CD4-positive, alpha-beta T cell (primary cell): ENCODE measurements around the gene ATP8A2. TPM values are rescaled to one million over a fixed set of nuclear protein-coding genes. Genes with fewer than 3 reads are reported as not detected.

Experiments
- ATAC-seq: fragments of 200-7000 bp; cut with Tn5 transposase; one replicate; pipeline ENCODE4 v1.10.0; 2022; ENCODE audit warnings: mild to moderate bottlenecking; ENCODE audit not compliant: poor library complexity
- CTCF ChIA-PET: fragments of 350-600 bp; sonication (Branson Sonifier 250); formaldehyde crosslinking; loops from one replicate; lab custom pipeline; 2021; ENCODE audit warnings: antibody characterized with exemption, inconsistent platforms; lab: Charles Lee
- POLR2A ChIA-PET: fragments of 350-600 bp; sonication (Branson Sonifier 250); formaldehyde crosslinking; loops from one replicate; lab custom pipeline; 2021; ENCODE audit warnings: antibody characterized with exemption, inconsistent platforms; lab: Charles Lee
- DNase-seq, 14 experiments: peaks; one replicate each; pipeline ENCODE4 v3.0.0-alpha.2; 2013 to 2020; ENCODE audit warnings: mixed read lengths in 2 of 14
- H3K27ac ChIP-seq, 2 donors: one replicate each; pipeline versions ENCODE4 v1.5.1 to v1.7.0; 2013; ENCODE audit warnings: low read length in 2 of 2, low read depth in 1 of 2, mild to moderate bottlenecking in 1 of 2
- H3K27me3 ChIP-seq, 2 experiments: 1 replicate in 1 of 2; 2 replicates in 1 of 2; pipeline versions ENCODE4 v1.6.1 to v1.7.0; 2013; ENCODE audit warnings: low read length in 2 of 2, control low read depth in 1 of 2, mild to moderate bottlenecking in 1 of 2, moderate library complexity in 1 of 2; ENCODE audit not compliant: insufficient read depth in 2 of 2, control insufficient read depth in 1 of 2
- H3K36me3 ChIP-seq: one replicate; pipeline ENCODE4 v1.6.1; 2013; ENCODE audit warnings: low read length, control low read depth; ENCODE audit not compliant: insufficient read depth
- H3K4me1 ChIP-seq: one replicate; pipeline ENCODE4 v1.6.1; 2013; ENCODE audit warnings: low read length, control low read depth; ENCODE audit not compliant: insufficient read depth
- H3K4me3 ChIP-seq: one replicate; pipeline ENCODE4 v1.5.1; 2013; ENCODE audit warnings: mild to moderate bottlenecking, low read length, moderate library complexity
- H3K9me3 ChIP-seq, 2 experiments: 1 replicate in 1 of 2; 2 replicates in 1 of 2; pipeline versions ENCODE4 v1.6.1 to v1.7.0; 2013; ENCODE audit warnings: low read length in 2 of 2, mild to moderate bottlenecking in 2 of 2, control low read depth in 1 of 2, moderate library complexity in 1 of 2; ENCODE audit not compliant: control insufficient read depth in 1 of 2, insufficient read depth in 1 of 2
- H3K27ac Mint-ChIP-seq: one replicate; pipeline ENCODE4 v1.8.0; 2020; ENCODE audit warnings: mixed read lengths
- H3K27me3 Mint-ChIP-seq: one replicate; pipeline ENCODE4 v1.8.0; 2021; ENCODE audit warnings: mixed read lengths
- H3K36me3 Mint-ChIP-seq: one replicate; pipeline ENCODE4 v1.8.0; 2021; ENCODE audit warnings: low read depth, mixed read lengths
- H3K4me1 Mint-ChIP-seq: one replicate; pipeline ENCODE4 v1.8.0; 2021; ENCODE audit warnings: low read depth, mixed read lengths
- H3K4me3 Mint-ChIP-seq: one replicate; pipeline ENCODE4 v1.8.0; 2020; ENCODE audit warnings: mild to moderate bottlenecking, mixed read lengths
- H3K9me3 Mint-ChIP-seq: one replicate; pipeline ENCODE4 v1.8.0; 2020; ENCODE audit warnings: mixed read lengths
- CTCF ChIP-seq: fragments of 200-600 bp; IDR thresholded peaks from one replicate; pipeline ENCODE4 v1.8.0; 2022; ENCODE audit warnings: antibody characterized with exemption, mild to moderate bottlenecking
- intact Hi-C, 2 experiments: fragments of 100-400 bp; cut with DNase I in 1 of 2; cut with micrococcal nuclease in 1 of 2; formaldehyde crosslinking; loops; one replicate each; pipeline versions ENCODE4 v1.15.1 to v1.9.0; 2023 to 2025; cut with DNase I, micrococcal nuclease
- total RNA-seq, 174 experiments: library from RNA in 2 of 174; stranded (reverse) in 2 of 174; gene quantifications; one replicate each; pipeline ENCODE4 v1.2.3 and lab custom pipeline; 2021 to 2026

The ATP8A2 gene
- total RNA-seq, 2 experiments from 2014 or later: 0.22 to 0.36 TPM

- H3K4me1 ChIP-seq: no peaks in the 10 kb centered on the region
- H3K36me3 ChIP-seq: no peaks in the 10 kb centered on the region
- Mint-ChIP-seq H3K27me3 (peaks cover 10% of the 10 kb centered on the region), H3K4me3 (no peak overlapping the region), H3K9me3 (no peaks in the 10 kb centered on the region), H3K27ac (no peak overlapping the region), H3K4me1 (no peaks in the 10 kb centered on the region), H3K36me3 (no peaks in the 10 kb centered on the region)
- ChIA-PET CTCF (no interaction called here), POLR2A (no interaction called here)
- DNase-seq (no peak), ATAC-seq (no peak)
- no peak for TF ChIP-seq CTCF
- intact Hi-C loops: no loop called here
- H3K27ac ChIP-seq: no peak overlapping the region
- no peaks in the 10 kb centered on the region for H3K27me3 ChIP-seq
- no peak overlapping the region for H3K4me3 ChIP-seq
- H3K9me3 ChIP-seq: no peaks in the 10 kb centered on the region
Observed at GRCh38 chr13:25715760-25716159, 344.0 kb downstream of the ATP8A2 start.

DNA sequence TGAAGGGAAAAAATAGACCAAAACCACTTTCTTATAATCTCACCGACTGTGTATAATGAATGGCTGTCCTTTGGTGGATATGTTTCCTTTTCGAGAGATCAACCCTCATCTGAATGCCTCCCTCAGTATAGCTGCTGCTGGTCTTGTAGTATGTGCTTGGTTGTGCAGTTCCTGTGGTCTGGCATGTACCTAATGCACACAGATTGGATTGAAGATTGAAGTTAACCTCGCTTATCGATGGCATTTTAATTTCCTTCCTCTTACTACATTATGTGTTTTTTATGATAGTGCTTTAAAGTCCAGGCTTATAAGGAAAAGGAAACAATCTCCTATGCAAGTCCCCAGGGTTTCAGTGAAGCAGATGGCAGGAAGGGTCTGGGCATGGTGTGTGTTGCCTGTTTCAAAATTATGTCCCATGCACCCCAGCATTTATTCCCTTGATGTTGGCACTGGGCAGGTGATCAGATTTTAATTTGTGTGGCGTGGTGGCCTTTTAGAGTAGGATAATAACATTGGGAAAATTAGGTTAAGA lies 346.0 kb downstream of the ATP8A2 start:
- DNase-seq (no peak), ATAC-seq (no peak)
- no peak for TF ChIP-seq CTCF
- POLR2A ChIA-PET: no interaction called here
- H3K36me3 Mint-ChIP-seq: no peaks in the 10 kb centered on the region
- H3K27me3 Mint-ChIP-seq: peaks cover 16% of the 10 kb centered on the region
- Histone ChIP-seq H3K4me3 (no peak overlapping the region), H3K9me3 (no peaks in the 10 kb centered on the region), H3K27me3 (no peaks in the 10 kb centered on the region), H3K36me3 (no peaks in the 10 kb centered on the region), H3K27ac (no peak overlapping the region), H3K4me1 (no peaks in the 10 kb centered on the region)
- intact Hi-C loops: no loop called here
- no peaks in the 10 kb centered on the region for H3K4me1 Mint-ChIP-seq
- no peak overlapping the region for H3K27ac Mint-ChIP-seq
- CTCF ChIA-PET: no interaction called here
- H3K9me3 Mint-ChIP-seq: no peaks in the 10 kb centered on the region
- no peak overlapping the region for H3K4me3 Mint-ChIP-seq

DNA sequence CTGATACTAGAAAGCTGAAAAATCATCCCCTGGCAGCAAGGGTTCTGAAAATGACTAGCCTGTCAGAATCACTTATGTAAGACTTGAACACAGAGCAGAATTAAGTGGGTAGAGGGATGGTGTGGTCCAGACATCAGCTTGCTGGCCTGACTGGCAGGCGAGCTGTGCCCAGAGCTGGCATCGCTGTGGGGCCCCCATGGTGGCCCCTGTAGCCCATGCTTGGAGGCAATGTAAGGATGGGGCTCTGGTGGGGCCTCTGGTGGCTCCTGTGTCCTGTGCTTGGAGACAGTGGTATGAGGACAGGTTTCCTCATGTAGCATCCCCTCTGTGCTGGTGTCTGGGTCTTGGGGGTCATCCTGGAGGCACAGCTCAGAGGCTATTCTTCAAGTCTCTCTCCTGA lies 347.9 kb downstream of the ATP8A2 start:
- CTCF ChIA-PET: interaction anchor here (0.7 kb wide), 1 partner anchor 43 kb away, joined by 3 read pairs; no protein-coding TSS in a partner anchor
- ATAC-seq: no peak
- no peak overlapping the region for H3K4me3 ChIP-seq
- H3K27ac ChIP-seq: no peak overlapping the region
- Mint-ChIP-seq H3K9me3 (no peaks in the 10 kb centered on the region), H3K4me1 (no peaks in the 10 kb centered on the region), H3K36me3 (no peaks in the 10 kb centered on the region), H3K4me3 (no peak overlapping the region), H3K27me3 (peaks cover 16% of the 10 kb centered on the region), H3K27ac (no peak overlapping the region)
- no peak for TF ChIP-seq CTCF
- no peaks in the 10 kb centered on the region for H3K9me3 ChIP-seq
- intact Hi-C loops: no loop called here
- no peaks in the 10 kb centered on the region for H3K27me3 ChIP-seq
- POLR2A ChIA-PET: interaction anchor here (0.6 kb wide), 1 partner anchor 43 kb away, joined by 3 read pairs; no protein-coding TSS in a partner anchor
- DNase-seq: no peak
- no peaks in the 10 kb centered on the region for H3K4me1 ChIP-seq
- no peaks in the 10 kb centered on the region for H3K36me3 ChIP-seq
